ENCODE data around the gene NTSR1.

DNA sequence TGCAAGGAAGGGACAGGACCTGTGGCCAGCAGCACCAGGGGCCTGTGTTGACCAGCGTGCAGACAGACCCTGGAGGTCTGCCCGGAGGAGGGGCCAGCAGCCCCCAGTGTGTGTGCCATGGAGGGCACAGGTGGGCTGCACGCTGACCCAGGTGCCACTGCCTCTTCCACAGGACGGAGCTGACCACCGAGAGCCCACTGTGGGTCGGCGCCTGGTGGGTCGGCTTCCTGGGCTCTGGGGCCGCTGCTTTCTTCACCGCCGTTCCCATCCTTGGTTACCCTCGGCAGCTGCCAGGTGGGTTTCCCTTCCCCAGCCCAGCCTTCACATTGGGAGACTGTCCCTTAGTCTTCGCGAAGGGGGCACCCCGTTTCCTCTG lies 48.4 kb upstream of the NTSR1 start:
- TF ChIP-seq, protein P1, sequence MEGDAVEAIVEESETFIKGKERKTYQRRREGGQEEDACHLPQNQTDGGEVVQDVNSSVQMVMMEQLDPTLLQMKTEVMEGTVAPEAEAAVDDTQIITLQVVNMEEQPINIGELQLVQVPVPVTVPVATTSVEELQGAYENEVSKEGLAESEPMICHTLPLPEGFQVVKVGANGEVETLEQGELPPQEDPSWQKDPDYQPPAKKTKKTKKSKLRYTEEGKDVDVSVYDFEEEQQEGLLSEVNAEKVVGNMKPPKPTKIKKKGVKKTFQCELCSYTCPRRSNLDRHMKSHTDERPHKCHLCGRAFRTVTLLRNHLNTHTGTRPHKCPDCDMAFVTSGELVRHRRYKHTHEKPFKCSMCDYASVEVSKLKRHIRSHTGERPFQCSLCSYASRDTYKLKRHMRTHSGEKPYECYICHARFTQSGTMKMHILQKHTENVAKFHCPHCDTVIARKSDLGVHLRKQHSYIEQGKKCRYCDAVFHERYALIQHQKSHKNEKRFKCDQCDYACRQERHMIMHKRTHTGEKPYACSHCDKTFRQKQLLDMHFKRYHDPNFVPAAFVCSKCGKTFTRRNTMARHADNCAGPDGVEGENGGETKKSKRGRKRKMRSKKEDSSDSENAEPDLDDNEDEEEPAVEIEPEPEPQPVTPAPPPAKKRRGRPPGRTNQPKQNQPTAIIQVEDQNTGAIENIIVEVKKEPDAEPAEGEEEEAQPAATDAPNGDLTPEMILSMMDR (IDR thresholded peaks at IDR 0.05), result no peak
- TF ChIP-seq EZH2 (IDR thresholded peaks at IDR 0.05; ENCODE audit: borderline replicate concordance, insufficient read depth, low read depth, low read length, poor library complexity, severe bottlenecking), result no peak

Data from B cell (primary cell).